ENCODE data around the gene AHDC1.

The AHDC1 gene

GRCh38 chr1:27545876-27546275 is 58.1 kb downstream of the AHDC1 start:
- no peak for DNase-seq
- Histone ChIP-seq H3K27me3 (ENCODE audit: insufficient read depth, low read length, poor library complexity) (no peaks in the 10 kb centered on the region), H3K4me1 (ENCODE audit: insufficient read depth, low read length) (no peaks in the 10 kb centered on the region), H4K20me1 (ENCODE audit: insufficient read depth, low read length) (peaks cover 43% of the 10 kb centered on the region), H3K4me2 (ENCODE audit: insufficient read depth, low read length) (no peak overlapping the region), H3K4me3 (ENCODE audit: low read depth in 1 of 2, low read length in 2 of 2) (no peak overlapping the region), H3K79me2 (ENCODE audit: insufficient read depth, low read length) (peaks cover 33% of the 10 kb centered on the region), H3K27ac (ENCODE audit: low read length) (no peak overlapping the region), H3K9me3 (ENCODE audit: insufficient read depth, low read length, severe bottlenecking) (no peaks in the 10 kb centered on the region), H3K9ac (ENCODE audit: low read depth, low read length) (no peak overlapping the region), H3K36me3 (ENCODE audit: insufficient read depth, low read length) (peaks cover 86% of the 10 kb centered on the region), H2AFZ (ENCODE audit: low read depth, low read length) (no peak overlapping the region)
- ATAC-seq (ENCODE audit: insufficient read depth, low read depth): no peak
- TF ChIP-seq, protein P1, sequence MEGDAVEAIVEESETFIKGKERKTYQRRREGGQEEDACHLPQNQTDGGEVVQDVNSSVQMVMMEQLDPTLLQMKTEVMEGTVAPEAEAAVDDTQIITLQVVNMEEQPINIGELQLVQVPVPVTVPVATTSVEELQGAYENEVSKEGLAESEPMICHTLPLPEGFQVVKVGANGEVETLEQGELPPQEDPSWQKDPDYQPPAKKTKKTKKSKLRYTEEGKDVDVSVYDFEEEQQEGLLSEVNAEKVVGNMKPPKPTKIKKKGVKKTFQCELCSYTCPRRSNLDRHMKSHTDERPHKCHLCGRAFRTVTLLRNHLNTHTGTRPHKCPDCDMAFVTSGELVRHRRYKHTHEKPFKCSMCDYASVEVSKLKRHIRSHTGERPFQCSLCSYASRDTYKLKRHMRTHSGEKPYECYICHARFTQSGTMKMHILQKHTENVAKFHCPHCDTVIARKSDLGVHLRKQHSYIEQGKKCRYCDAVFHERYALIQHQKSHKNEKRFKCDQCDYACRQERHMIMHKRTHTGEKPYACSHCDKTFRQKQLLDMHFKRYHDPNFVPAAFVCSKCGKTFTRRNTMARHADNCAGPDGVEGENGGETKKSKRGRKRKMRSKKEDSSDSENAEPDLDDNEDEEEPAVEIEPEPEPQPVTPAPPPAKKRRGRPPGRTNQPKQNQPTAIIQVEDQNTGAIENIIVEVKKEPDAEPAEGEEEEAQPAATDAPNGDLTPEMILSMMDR (IDR thresholded peaks at IDR 0.05; ENCODE audit: borderline replicate concordance, extremely low read depth, low read length, poor library complexity, severe bottlenecking): no peak
- no peak for TF ChIP-seq EZH2 (IDR thresholded peaks at IDR 0.05; ENCODE audit: borderline replicate concordance, low read depth, low read length, severe bottlenecking)

DNA sequence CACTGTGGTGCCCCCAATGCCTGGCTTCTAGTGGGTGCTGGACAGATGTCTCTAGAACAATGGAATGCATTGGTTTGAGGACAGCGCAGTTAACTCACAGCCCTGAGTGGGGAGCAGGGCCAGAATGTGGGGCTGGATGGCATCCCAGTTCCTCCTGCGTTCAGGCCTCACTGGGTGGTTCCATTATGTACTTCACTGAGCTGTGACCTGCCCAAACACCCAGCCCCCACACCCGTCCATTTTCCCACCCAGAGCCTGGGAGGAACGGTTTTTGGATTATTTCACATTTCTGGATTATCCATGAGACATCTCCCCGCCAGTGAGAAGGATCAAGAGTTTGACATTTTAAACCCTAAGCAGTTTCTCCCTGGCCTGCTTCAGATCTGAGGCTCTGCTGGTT is 58.7 kb downstream of the AHDC1 start:
- Histone ChIP-seq H3K4me3 (ENCODE audit: low read depth in 1 of 2, low read length in 2 of 2) (no peak overlapping the region), H3K9ac (ENCODE audit: low read depth, low read length) (no peak overlapping the region), H3K27me3 (ENCODE audit: insufficient read depth, low read length, poor library complexity) (no peaks in the 10 kb centered on the region), H3K4me2 (ENCODE audit: insufficient read depth, low read length) (no peak overlapping the region), H3K9me3 (ENCODE audit: insufficient read depth, low read length, severe bottlenecking) (no peaks in the 10 kb centered on the region), H4K20me1 (ENCODE audit: insufficient read depth, low read length) (peaks cover 43% of the 10 kb centered on the region), H3K4me1 (ENCODE audit: insufficient read depth, low read length) (no peaks in the 10 kb centered on the region), H3K27ac (ENCODE audit: low read length) (peak overlapping the region; percentile 16; the same call in 1 of the 2 replicates), H2AFZ (ENCODE audit: low read depth, low read length) (no peak overlapping the region), H3K36me3 (ENCODE audit: insufficient read depth, low read length) (peaks cover 84% of the 10 kb centered on the region), H3K79me2 (ENCODE audit: insufficient read depth, low read length) (peaks cover 37% of the 10 kb centered on the region)
- no peak for ATAC-seq (ENCODE audit: insufficient read depth, low read depth)
- no peak for DNase-seq
- TF ChIP-seq, protein P1 (IDR thresholded peaks at IDR 0.05; ENCODE audit: borderline replicate concordance, extremely low read depth, low read length, poor library complexity, severe bottlenecking): no peak
- no peak for TF ChIP-seq EZH2 (IDR thresholded peaks at IDR 0.05; ENCODE audit: borderline replicate concordance, low read depth, low read length, severe bottlenecking)

- H3K9me3 ChIP-seq (ENCODE audit: insufficient read depth, low read length, severe bottlenecking): no peaks in the 10 kb centered on the region
- TF ChIP-seq, protein P1 (IDR thresholded peaks at IDR 0.05; ENCODE audit: borderline replicate concordance, extremely low read depth, low read length, poor library complexity, severe bottlenecking): no peak
- TF ChIP-seq EZH2 (IDR thresholded peaks at IDR 0.05; ENCODE audit: borderline replicate concordance, low read depth, low read length, severe bottlenecking): no peak
- H3K4me1 ChIP-seq (ENCODE audit: insufficient read depth, low read length): no peaks in the 10 kb centered on the region
- no peak for ATAC-seq (ENCODE audit: insufficient read depth, low read depth)
- H3K27ac ChIP-seq (ENCODE audit: low read length): peak overlapping the region; percentile 42
- peaks cover 38% of the 10 kb centered on the region for H3K79me2 ChIP-seq (ENCODE audit: insufficient read depth, low read length)
- peaks cover 43% of the 10 kb centered on the region for H4K20me1 ChIP-seq (ENCODE audit: insufficient read depth, low read length)
- no peaks in the 10 kb centered on the region for H3K27me3 ChIP-seq (ENCODE audit: insufficient read depth, low read length, poor library complexity)
- H3K4me2 ChIP-seq (ENCODE audit: insufficient read depth, low read length): no peak overlapping the region
- H2AFZ ChIP-seq (ENCODE audit: low read depth, low read length): no peak overlapping the region
- peaks cover 84% of the 10 kb centered on the region for H3K36me3 ChIP-seq (ENCODE audit: insufficient read depth, low read length)
- H3K9ac ChIP-seq (ENCODE audit: low read depth, low read length): no peak overlapping the region
- H3K4me3 ChIP-seq (ENCODE audit: low read depth in 1 of 2, low read length in 2 of 2): no peak overlapping the region
- no peak for DNase-seq
These were observed 59.1 kb downstream of the AHDC1 start for GRCh38 chr1:27544834-27545233.

DNA sequence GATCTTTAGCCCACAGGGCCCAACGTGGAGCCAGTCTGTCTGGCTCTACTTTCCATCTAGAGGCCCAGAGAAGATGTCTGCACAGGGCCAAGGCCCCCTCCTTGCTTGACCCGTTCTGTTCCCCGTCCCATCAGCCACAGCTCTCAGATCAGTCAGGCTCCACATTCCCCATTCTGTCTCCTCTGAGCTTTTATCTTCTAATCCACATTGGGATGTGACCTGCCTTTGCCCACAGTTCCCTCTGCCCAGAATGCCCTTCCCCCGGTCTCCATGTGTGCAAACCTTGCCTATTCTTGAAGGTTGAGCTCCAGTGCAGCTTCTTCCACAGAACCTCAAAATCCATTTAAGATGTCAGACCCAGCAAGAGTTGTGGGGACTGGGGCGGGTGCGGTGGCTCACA is 60.7 kb downstream of the AHDC1 start:
- no peak overlapping the region for H3K4me3 ChIP-seq (ENCODE audit: low read depth in 1 of 2, low read length in 2 of 2)
- ATAC-seq (ENCODE audit: insufficient read depth, low read depth) (no peak), DNase-seq (no peak)
- no peak overlapping the region for H3K4me2 ChIP-seq (ENCODE audit: insufficient read depth, low read length)
- H3K36me3 ChIP-seq (ENCODE audit: insufficient read depth, low read length): peaks cover 80% of the 10 kb centered on the region
- peaks cover 43% of the 10 kb centered on the region for H4K20me1 ChIP-seq (ENCODE audit: insufficient read depth, low read length)
- H3K9me3 ChIP-seq (ENCODE audit: insufficient read depth, low read length, severe bottlenecking): no peaks in the 10 kb centered on the region
- no peaks in the 10 kb centered on the region for H3K27me3 ChIP-seq (ENCODE audit: insufficient read depth, low read length, poor library complexity)
- H3K9ac ChIP-seq (ENCODE audit: low read depth, low read length): no peak overlapping the region
- no peak overlapping the region; the same call in 1 of the 2 replicates for H3K27ac ChIP-seq (ENCODE audit: low read length)
- no peaks in the 10 kb centered on the region for H3K4me1 ChIP-seq (ENCODE audit: insufficient read depth, low read length)
- no peak overlapping the region for H2AFZ ChIP-seq (ENCODE audit: low read depth, low read length)
- peaks cover 35% of the 10 kb centered on the region for H3K79me2 ChIP-seq (ENCODE audit: insufficient read depth, low read length)
- no peak for TF ChIP-seq EZH2 (IDR thresholded peaks at IDR 0.05; ENCODE audit: borderline replicate concordance, low read depth, low read length, severe bottlenecking)
- TF ChIP-seq, protein P1 (IDR thresholded peaks at IDR 0.05; ENCODE audit: borderline replicate concordance, extremely low read depth, low read length, poor library complexity, severe bottlenecking): no peak
